PFSK-1 (cell line): ENCODE measurements around the gene GCG.

Source experiments
- FOXP2 ChIP-seq: optimal IDR thresholded peaks from 2 replicates; pipeline ENCODE3; 2011; ENCODE audit warnings: borderline replicate concordance, control low read depth, inconsistent platforms; ENCODE audit not compliant: insufficient read depth; ENCODE audit errors: extremely low read length, extremely low read depth
- POLR2AphosphoS5 ChIP-seq: IDR thresholded peaks from 2 replicates; pipeline ENCODE4 v1.6.1; 2012; ENCODE audit warnings: low read depth, mild to moderate bottlenecking, control low read depth, low read length, moderate library complexity
- SIN3A ChIP-seq: IDR thresholded peaks from 2 replicates; pipeline ENCODE4 v1.6.1; 2012; ENCODE audit warnings: mild to moderate bottlenecking, low read length, moderate library complexity, borderline replicate concordance; ENCODE audit not compliant: insufficient read depth
- TAF1 ChIP-seq: IDR thresholded peaks from 2 replicates; pipeline ENCODE4 v1.6.1; 2012; ENCODE audit warnings: low read length, control low read depth, borderline replicate concordance; ENCODE audit not compliant: insufficient read depth
- TF ChIP-seq, protein P1 (sequence below), 2 experiments: IDR thresholded peaks; 2 replicates each; pipeline versions ENCODE4 v1.6.1 to v1.8.0; 2011 to 2012; ENCODE audit warnings: low read depth in 2 of 2, low read length in 2 of 2, control low read depth in 1 of 2, inconsistent platforms in 1 of 2, mild to moderate bottlenecking in 1 of 2, moderate library complexity in 1 of 2; ENCODE audit not compliant: insufficient read depth in 1 of 2

DNA sequence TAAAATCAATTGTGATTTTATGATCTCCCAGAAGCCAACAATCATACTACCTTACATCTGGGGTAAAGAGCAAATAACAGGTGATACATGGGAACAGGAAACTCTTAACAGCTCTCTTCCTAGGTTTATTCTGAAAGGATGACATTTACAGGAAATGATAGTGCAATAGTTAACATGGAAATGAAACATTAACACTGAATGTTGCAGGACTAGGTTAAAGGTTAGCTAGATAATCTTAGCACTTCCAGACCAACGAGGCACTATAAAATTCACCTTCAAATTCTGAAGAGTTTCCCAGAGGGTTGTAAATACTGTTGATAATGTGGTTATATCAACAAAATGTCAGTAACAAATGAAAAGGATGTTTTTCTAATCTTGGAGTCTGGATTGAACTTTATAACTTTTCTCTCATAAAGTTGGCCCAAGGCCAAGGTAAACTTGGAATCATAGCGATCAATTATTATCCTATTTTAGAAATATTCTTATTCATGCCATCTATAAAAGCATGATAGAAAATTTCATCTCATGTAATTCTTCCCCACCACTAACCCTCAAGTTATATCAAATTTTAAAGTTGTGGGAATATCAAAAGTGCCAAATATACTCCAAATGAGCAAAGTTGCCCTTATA, 32.9 kb upstream of the GCG start:
- TF ChIP-seq POLR2AphosphoS5, result no peak
- TF ChIP-seq TAF1, result no peak
- no peak for TF ChIP-seq SIN3A
- TF ChIP-seq, protein P1, sequence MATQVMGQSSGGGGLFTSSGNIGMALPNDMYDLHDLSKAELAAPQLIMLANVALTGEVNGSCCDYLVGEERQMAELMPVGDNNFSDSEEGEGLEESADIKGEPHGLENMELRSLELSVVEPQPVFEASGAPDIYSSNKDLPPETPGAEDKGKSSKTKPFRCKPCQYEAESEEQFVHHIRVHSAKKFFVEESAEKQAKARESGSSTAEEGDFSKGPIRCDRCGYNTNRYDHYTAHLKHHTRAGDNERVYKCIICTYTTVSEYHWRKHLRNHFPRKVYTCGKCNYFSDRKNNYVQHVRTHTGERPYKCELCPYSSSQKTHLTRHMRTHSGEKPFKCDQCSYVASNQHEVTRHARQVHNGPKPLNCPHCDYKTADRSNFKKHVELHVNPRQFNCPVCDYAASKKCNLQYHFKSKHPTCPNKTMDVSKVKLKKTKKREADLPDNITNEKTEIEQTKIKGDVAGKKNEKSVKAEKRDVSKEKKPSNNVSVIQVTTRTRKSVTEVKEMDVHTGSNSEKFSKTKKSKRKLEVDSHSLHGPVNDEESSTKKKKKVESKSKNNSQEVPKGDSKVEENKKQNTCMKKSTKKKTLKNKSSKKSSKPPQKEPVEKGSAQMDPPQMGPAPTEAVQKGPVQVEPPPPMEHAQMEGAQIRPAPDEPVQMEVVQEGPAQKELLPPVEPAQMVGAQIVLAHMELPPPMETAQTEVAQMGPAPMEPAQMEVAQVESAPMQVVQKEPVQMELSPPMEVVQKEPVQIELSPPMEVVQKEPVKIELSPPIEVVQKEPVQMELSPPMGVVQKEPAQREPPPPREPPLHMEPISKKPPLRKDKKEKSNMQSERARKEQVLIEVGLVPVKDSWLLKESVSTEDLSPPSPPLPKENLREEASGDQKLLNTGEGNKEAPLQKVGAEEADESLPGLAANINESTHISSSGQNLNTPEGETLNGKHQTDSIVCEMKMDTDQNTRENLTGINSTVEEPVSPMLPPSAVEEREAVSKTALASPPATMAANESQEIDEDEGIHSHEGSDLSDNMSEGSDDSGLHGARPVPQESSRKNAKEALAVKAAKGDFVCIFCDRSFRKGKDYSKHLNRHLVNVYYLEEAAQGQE (IDR thresholded peaks at IDR 0.05; ENCODE audit: insufficient read depth in 1 of 2, low read depth in 2 of 2, low read length in 2 of 2), result no peak
- no peak for TF ChIP-seq FOXP2
